Measurements from ENCODE around the gene SAMM50. TPM values are rescaled to one million over a fixed set of nuclear protein-coding genes. Genes with fewer than 3 reads are reported as not detected.
A peak's percentile ranks its signal among the peaks of the same experiment; 100 is the strongest.

Gene SAMM50
- total and polyA plus RNA-seq, 2 donors: 27.5 to 34.3 TPM

DNA sequence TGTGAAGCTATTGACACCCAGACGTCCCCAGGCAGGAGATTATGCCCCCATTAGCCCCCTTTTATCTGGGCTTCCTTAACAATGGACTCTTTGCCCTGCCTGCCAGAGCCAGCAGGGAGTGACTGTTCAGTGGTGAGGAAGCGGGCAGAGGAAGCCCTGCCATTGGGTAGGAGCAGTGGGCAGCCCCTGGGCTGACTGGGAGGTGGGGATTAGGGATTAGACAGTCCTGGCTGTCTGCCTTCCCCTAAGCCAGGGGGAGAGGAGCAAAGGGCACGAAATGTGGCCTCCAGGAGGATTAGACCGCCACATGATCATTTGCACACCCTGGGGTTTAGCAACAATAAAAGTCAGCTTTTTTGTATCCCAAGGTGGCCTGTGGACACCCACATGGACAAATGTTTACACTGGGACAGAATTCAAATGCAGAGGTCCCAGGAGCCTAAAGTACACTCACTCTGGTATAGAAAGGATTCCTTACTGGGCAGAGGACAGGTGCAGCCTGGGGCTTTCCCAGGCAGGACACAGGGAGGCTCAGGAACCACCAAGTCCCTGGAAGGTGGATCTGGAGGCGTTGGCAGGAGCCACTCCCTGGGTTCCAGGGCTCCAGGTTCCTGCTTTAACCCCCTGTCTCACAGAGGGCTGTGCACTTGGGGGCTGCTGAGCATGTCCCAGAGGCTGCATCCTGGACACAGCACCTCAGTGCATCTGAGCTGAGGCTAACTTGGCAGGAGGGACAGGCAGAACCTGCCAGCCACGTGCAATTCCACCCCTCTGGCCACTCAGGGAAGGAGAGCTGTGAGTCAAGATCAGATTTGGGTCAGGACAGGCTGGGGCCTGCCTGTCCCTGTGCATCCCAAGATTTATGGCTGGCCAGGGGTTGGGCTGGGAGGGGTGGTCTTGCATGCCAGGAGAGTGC lies 29.6 kb upstream of the SAMM50 start:
- H3K4me3 ChIP-seq (ENCODE audit: low read depth, low read length): no peak overlapping the region
- H3K4me1 ChIP-seq (ENCODE audit: insufficient read depth): no peaks in the 10 kb centered on the region
- DNase-seq (ENCODE audit: extremely low spot score): no peak
- WGBS: 70% methylated on average over 6 of the region's 6 CpGs
- H3K27ac ChIP-seq (ENCODE audit: low read depth): no peak overlapping the region
- H3K36me3 ChIP-seq (ENCODE audit: insufficient read depth): no peaks in the 10 kb centered on the region

DNA sequence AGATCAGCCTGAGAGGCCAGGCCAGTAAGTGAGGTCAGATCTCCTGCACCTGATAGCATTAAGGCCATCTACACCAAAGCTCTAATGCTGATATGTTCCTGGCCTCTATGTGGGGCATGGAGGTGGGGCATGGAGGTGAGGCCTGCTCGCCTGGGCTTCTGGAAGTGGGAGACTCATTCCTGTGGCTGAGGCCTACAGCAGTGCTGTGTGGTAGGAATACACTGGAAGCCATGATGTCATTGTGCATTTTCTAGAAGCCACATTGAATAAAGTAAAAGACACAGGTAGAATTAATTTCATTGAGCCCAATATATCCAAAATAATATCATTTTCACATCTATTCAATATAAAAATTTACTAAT lies 28.9 kb upstream of the SAMM50 start:
- no peak for DNase-seq (ENCODE audit: extremely low spot score)
- H3K36me3 ChIP-seq (ENCODE audit: insufficient read depth): no peaks in the 10 kb centered on the region
- no peaks in the 10 kb centered on the region for H3K4me1 ChIP-seq (ENCODE audit: insufficient read depth)
- H3K27ac ChIP-seq (ENCODE audit: low read depth): no peak overlapping the region
- no peak overlapping the region for H3K4me3 ChIP-seq (ENCODE audit: low read depth, low read length)
- WGBS: 88% methylated on average over 1 of the region's 1 CpG

DNA sequence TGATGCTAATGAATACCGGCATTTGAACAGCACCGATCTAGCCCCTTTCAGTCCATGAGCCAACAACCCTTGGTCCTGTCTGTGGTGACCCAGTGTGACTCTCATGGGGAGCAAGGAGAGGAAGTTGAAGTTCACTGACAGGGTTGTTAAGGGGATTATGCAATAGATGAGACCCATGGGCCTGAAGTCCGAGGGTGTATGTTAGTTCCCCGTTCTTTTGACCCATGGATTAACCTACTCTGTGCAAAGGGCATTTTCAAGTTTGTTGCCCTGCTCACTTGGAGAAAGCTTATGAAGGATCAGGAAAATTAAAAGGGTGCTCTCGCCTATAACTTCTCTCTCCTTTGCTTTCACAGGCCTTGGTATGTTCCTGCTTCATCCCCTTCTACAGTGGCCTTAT lies 26.8 kb upstream of the SAMM50 start:
- H3K36me3 ChIP-seq (ENCODE audit: insufficient read depth): no peaks in the 10 kb centered on the region
- no peak for DNase-seq (ENCODE audit: extremely low spot score)
- WGBS: 75% methylated on average over 5 of the region's 5 CpGs
- H3K4me1 ChIP-seq (ENCODE audit: insufficient read depth): no peaks in the 10 kb centered on the region
- no peak overlapping the region for H3K27ac ChIP-seq (ENCODE audit: low read depth)
- no peak overlapping the region for H3K4me3 ChIP-seq (ENCODE audit: low read depth, low read length)

DNA sequence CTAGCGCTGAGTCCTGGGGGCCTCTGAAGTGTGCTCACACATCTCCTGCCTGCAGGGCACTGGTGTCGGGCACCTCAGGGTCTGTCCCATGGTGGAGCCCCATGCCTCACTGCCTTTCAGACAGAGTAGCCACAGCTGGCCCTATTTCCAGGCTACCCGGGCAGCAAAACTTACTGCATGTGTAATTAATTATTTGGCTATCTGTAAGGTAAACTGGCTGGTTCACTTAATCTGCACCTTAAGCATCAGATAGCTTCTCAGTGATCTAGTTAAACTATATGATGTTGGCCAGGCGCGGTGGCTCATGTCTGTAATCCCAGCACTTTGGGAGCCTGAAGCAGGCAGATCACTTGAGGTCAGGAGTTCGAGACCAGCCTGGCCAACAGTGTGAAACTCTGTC lies 26.3 kb upstream of the SAMM50 start:
- no peak for DNase-seq (ENCODE audit: extremely low spot score)
- Histone ChIP-seq H3K27ac (ENCODE audit: low read depth) (no peak overlapping the region), H3K4me1 (ENCODE audit: insufficient read depth) (no peaks in the 10 kb centered on the region), H3K4me3 (ENCODE audit: low read depth, low read length) (no peak overlapping the region), H3K36me3 (ENCODE audit: insufficient read depth) (no peaks in the 10 kb centered on the region)
- 74% methylated on average over 6 of the region's 6 CpGs for WGBS

DNA sequence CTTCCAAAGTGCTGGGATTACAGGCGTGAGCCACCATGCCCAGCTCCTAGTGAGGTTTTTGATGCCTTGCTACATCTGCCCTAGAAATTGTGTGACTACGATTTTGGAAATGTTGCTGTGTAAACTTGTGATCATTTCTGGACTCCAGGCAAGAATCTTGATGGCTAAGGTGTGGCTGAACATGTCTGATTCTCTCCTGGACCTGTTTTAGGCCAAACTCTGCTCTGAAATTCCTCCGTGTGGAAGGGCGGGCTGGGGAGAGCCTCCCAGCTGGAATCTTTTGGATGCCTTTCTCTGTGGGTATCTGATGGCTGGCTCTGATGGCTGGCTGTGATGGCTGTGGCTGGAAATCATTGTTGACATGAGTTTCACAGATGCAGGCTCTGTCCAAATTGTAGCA lies 23.5 kb upstream of the SAMM50 start:
- Histone ChIP-seq H3K4me3 (ENCODE audit: low read depth, low read length) (no peak overlapping the region), H3K4me1 (ENCODE audit: insufficient read depth) (no peaks in the 10 kb centered on the region), H3K27ac (ENCODE audit: low read depth) (no peak overlapping the region), H3K36me3 (ENCODE audit: insufficient read depth) (no peaks in the 10 kb centered on the region)
- DNase-seq (ENCODE audit: extremely low spot score): no peak
- WGBS: 77% methylated on average over 4 of the region's 4 CpGs

DNA sequence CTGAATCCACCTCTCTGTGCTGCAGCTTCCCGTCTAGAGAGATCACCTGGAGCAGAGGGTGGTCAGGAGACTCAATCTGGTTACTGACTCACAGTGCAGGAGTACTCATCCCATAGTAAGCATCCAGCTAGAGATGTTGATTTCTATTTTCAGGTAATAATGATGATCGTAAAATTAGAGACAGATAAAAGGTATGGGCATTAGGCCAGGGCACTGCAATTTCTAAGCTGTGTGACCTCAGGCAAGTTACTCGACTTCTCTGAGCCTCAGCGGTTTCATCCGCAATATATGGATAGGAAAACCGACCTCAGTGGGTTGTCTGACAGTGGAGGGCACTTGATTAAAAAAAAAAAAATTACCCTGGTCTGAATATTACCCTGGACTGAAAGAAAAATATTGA lies 13.8 kb upstream of the SAMM50 start:
- no peaks in the 10 kb centered on the region for H3K36me3 ChIP-seq (ENCODE audit: insufficient read depth)
- H3K4me3 ChIP-seq (ENCODE audit: low read depth, low read length): no peak overlapping the region
- H3K4me1 ChIP-seq (ENCODE audit: insufficient read depth): no peaks in the 10 kb centered on the region
- no peak for DNase-seq (ENCODE audit: extremely low spot score)
- whole genome bisulfite sequencing: 86% methylated on average over 6 of the region's 6 CpGs
- H3K27ac ChIP-seq (ENCODE audit: low read depth): no peak overlapping the region

DNA sequence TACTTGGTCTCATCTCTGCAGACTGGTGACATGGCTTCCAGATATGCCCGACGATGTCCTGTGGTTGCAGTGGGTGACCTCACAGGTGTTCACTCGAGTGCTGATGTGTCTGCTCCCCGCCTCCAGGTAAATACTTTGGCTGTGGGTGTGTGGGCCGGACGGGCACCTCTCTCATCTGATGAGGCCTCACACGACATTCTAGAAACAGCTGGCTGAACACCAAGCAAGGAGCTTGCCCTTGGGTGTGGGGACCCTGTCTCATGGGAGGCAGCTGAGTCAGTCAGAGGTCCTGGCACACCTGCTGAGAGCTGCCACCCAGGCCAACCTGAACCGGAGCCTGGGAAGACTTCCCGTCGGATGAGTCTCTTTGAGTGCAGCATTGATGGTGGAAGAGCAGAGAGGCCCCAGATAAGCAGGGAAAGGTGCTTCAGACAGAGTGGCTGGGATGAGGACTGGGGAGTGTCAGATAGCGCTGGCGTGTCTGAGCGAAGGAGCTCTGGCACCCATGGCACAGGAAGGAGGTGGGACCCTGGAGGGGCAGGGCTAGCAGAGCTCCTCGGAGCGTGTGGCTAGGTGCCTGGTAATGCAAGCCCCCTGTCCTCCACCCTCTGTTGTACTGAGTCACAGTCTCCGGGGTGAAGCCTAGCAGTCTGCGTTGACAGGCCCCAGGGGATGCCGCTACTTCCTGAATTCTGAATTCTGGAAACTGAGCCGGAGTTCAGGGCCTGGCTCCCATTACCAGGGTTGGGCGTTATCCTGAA lies 10.4 kb upstream of the SAMM50 start:
- Histone ChIP-seq H3K27ac (ENCODE audit: low read depth) (no peak overlapping the region), H3K4me1 (ENCODE audit: insufficient read depth) (no peaks in the 10 kb centered on the region), H3K4me3 (ENCODE audit: low read depth, low read length) (no peak overlapping the region), H3K36me3 (ENCODE audit: insufficient read depth) (no peaks in the 10 kb centered on the region)
- no peak for DNase-seq (ENCODE audit: extremely low spot score)
- 85% methylated on average over 20 of the region's 20 CpGs for WGBS

DNA sequence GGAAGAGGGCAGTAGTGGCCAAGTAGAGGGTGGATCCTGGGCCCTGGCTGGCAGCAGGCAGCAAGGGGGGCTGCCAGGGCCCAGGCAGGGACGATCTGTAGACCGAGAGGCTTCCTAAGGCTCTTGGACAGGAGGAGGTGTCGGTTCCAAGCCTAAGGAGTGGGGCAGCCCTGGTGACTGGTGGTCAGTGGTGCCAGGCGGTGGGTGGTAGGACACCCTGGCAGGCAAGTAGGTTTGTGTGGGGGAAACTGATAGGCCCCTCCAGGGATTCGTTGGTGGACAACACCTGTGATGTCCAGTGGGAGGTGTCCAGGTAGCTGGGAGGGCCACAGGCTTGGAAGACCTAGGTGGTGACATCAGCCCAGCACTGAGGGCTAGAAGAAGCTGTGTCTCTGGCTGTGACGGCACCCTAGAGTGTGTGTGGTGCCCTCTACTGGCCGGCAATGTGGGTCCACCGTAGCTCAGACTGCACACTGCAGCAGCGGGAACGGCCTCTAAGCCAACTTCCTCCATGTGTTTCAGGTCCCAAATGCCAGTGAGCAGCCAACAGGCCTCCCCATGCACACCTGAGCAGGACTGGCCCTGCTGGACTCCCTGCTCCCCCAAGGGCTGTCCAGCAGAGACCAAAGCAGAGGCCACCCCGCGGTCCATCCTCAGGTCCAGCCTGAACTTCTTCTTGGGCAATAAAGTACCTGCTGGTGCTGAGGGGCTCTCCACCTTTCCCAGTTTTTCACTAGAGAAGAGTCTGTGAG lies 9.4 kb upstream of the SAMM50 start:
- no peak overlapping the region for H3K27ac ChIP-seq (ENCODE audit: low read depth)
- H3K4me1 ChIP-seq (ENCODE audit: insufficient read depth): no peaks in the 10 kb centered on the region
- no peak for DNase-seq (ENCODE audit: extremely low spot score)
- WGBS: 50% methylated on average over 12 of the region's 12 CpGs
- no peaks in the 10 kb centered on the region for H3K36me3 ChIP-seq (ENCODE audit: insufficient read depth)
- H3K4me3 ChIP-seq (ENCODE audit: low read depth, low read length): no peak overlapping the region

DNA sequence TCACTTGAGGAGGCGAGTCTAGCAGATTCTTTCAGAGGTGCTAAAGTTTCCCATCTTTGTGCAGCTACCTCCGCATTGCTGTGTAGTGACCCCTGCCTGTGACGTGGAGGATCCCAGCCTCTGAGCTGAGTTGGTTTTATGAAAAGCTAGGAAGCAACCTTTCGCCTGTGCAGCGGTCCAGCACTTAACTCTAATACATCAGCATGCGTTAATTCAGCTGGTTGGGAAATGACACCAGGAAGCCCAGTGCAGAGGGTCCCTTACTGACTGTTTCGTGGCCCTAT lies 8.9 kb upstream of the SAMM50 start:
- Histone ChIP-seq H3K4me1 (ENCODE audit: insufficient read depth) (no peaks in the 10 kb centered on the region), H3K36me3 (ENCODE audit: insufficient read depth) (no peaks in the 10 kb centered on the region), H3K27ac (ENCODE audit: low read depth) (no peak overlapping the region), H3K4me3 (ENCODE audit: low read depth, low read length) (no peak overlapping the region)
- 77% methylated on average over 7 of the region's 7 CpGs for WGBS
- DNase-seq (ENCODE audit: extremely low spot score): no peak

DNA sequence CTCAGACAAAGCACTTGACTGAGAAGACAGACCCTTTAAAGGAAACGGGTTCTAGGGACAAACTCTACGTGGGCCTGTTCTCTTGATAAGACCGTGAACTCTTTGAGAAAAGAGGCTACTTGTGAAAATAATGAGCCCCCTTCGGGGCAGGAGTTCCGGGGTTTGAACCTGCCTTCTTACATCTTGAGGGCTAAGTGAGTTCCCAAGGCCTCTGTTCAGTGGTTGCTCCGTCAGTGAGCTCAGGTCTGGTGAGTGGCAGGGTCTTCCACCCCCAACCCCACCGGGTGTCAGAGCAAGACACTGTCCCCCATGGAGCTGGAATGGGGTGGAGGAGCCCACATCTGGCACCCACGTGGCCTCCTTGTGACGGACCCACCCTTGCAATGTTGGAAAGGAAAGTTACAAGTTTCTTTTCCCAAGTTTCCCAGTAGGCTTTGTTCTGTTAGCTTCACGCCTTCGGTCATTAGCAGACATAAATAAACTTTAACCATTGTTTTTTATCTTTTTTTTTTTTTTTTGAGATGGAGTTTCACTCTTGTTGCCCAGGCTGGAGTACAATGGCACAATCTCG lies 6.3 kb upstream of the SAMM50 start:
- H3K27ac ChIP-seq (ENCODE audit: low read depth): no peak overlapping the region
- no peaks in the 10 kb centered on the region for H3K36me3 ChIP-seq (ENCODE audit: insufficient read depth)
- H3K4me1 ChIP-seq (ENCODE audit: insufficient read depth): no peaks in the 10 kb centered on the region
- DNase-seq (ENCODE audit: extremely low spot score): no peak
- H3K4me3 ChIP-seq (ENCODE audit: low read depth, low read length): no peak overlapping the region
- WGBS: 84% methylated on average over 12 of the region's 12 CpGs

DNA sequence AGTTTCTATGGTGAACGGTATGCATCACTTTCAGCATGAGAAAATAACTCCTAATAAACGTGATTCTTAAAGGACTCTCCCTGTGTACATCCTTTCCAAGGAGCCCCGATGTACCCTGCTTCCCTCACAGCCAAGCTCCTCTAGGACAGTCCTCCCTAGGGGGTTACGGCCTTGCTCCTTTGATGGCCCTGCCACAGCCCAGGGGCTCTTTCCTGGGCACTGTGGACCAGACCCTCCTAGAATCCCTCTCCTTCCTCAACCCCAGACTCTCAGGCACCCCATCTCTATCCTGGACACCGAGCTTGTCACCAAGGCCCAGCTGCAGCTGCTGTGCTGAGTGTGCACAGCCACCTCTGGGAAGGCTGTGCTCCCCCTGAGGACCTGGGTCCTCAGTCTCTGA lies 3.9 kb upstream of the SAMM50 start:
- Histone ChIP-seq H3K4me1 (ENCODE audit: insufficient read depth) (peaks cover 3% of the 10 kb centered on the region), H3K4me3 (ENCODE audit: low read depth, low read length) (no peak overlapping the region), H3K36me3 (ENCODE audit: insufficient read depth) (no peaks in the 10 kb centered on the region), H3K27ac (ENCODE audit: low read depth) (no peak overlapping the region)
- no peak for DNase-seq (ENCODE audit: extremely low spot score)
- 85% methylated on average over 5 of the region's 5 CpGs for WGBS

DNA sequence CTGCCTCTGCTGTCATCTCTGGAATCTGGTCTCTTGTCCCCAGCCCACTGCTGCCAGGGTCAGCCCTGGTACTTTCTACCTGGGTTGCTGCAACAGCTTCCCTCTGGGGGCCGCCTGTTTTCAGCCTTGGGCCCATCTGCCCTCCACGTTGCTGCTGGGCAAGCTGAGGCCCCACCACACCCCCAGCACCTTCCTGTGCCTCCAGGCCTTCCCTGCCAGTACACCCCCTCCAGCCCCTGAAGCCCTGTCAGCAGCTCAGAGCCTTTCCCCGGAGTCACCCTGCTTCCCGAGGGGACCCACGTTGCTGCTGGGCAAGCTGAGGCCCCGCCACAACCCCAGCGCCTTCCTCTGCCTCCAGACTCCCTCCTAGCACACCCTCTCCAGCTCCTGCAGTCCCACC lies 3.3 kb upstream of the SAMM50 start:
- 56% methylated on average over 7 of the region's 7 CpGs for WGBS

DNA sequence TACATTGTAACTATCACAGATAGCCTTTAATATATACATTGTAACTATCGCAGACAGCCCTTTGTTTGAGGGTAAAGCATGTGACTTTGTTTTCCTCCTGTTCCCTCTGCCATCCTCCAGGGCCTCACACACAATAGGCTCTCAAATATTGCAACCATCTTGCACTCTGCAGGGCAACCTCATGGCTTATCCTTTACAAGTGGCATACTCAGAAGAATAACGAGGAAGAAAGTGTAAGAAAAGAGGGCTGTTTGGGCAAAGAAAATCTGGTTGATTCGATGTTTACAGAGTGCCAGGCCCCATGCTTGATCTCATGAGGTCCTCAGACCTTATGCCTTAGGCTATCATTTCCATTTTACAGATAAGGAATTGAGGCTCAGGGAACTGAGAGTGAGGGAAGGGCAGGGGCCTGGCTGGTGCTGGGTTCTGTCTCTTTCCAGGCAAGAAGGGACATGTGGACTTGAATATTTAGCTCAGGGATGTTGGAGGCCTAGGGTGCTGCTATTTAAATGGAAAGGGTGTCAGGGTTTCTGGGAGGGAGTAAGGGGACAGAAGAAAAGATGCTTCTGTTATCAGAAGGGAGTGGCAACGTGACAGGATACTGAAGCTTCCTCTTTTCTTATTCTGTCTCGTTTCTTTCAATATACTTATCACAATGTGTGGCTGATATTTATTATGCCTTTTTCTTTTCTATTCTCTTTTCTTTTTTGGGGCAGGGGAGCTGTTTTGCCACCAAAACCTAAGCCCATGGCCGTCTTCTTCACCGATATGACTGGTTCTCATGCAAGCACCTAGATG lies 1.1 kb upstream of the SAMM50 start:
- H3K27ac ChIP-seq (ENCODE audit: low read depth): no peak overlapping the region
- H3K4me3 ChIP-seq (ENCODE audit: low read depth, low read length): peak overlapping the region; percentile 82
- peaks cover 4% of the 10 kb centered on the region for H3K4me1 ChIP-seq (ENCODE audit: insufficient read depth)
- no peaks in the 10 kb centered on the region for H3K36me3 ChIP-seq (ENCODE audit: insufficient read depth)
- WGBS: 36% methylated on average over 7 of the region's 7 CpGs
- no peak for DNase-seq (ENCODE audit: extremely low spot score)

More for the DNA sequence above, 3.3 kb upstream of the SAMM50 start:
- Histone ChIP-seq H3K4me3 (ENCODE audit: low read depth, low read length) (no peak overlapping the region), H3K27ac (ENCODE audit: low read depth) (no peak overlapping the region), H3K36me3 (ENCODE audit: insufficient read depth) (no peaks in the 10 kb centered on the region), H3K4me1 (ENCODE audit: insufficient read depth) (peaks cover 4% of the 10 kb centered on the region)
- DNase-seq (ENCODE audit: extremely low spot score): no peak

Data from urinary bladder (tissue), 4 donors.